Tibial nerve (tissue), 4 donors: ENCODE data around the gene PC. TPM values are rescaled to one million over a fixed set of nuclear protein-coding genes. Genes with fewer than 3 reads are reported as not detected.
A peak's percentile ranks its signal among the peaks of the same experiment; 100 is the strongest.
"Not testable (repeated sequence)": the region's sequence is repeated elsewhere in the genome, so short reads cannot be mapped to it uniquely, and the experiment has no call there.

ENCODE experiments used
- DNase-seq, 2 donors: peaks; one replicate each; pipeline ENCODE4 v3.0.0-alpha.2; 2019; ENCODE audit warnings: low spot score in 2 of 2
- H3K27ac ChIP-seq, 4 donors: fragments of 200-600 bp; sonication (generic) in 3 of 4; one replicate each; pipeline ENCODE4 v1.5.1; 2017 to 2019; ENCODE audit warnings: mild to moderate bottlenecking in 1 of 4
- H3K27me3 ChIP-seq, 2 donors: fragments of 200-600 bp; sonication (generic) in 1 of 2; one replicate each; pipeline versions ENCODE4 v1.5.1 to v1.6.0; 2017 to 2019
- H3K36me3 ChIP-seq, 3 donors: fragments of 200-600 bp; sonication (generic); one replicate each; pipeline ENCODE4 v1.5.1; 2018 to 2019
- H3K4me1 ChIP-seq, 4 donors: fragments of 200-600 bp; sonication (generic) in 3 of 4; one replicate each; pipeline ENCODE4 v1.5.1; 2017 to 2019
- H3K4me3 ChIP-seq, 4 donors: fragments of 200-600 bp; sonication (generic) in 3 of 4; one replicate each; pipeline ENCODE4 v1.5.1; 2017 to 2019; ENCODE audit warnings: mild to moderate bottlenecking in 1 of 4, moderate library complexity in 1 of 4
- H3K9me3 ChIP-seq, 4 donors: fragments of 200-600 bp; sonication (generic) in 3 of 4; one replicate each; pipeline ENCODE4 v1.5.1; 2017 to 2019
- EP300 ChIP-seq, 2 donors: sonication (generic); formaldehyde crosslinking; IDR thresholded peaks; one replicate each; pipeline ENCODE4 v1.6.1; 2017; ENCODE audit warnings: antibody characterized with exemption in 2 of 2, mild to moderate bottlenecking in 1 of 2
- POLR2A ChIP-seq, 2 donors: fragments of 450-650 bp; IDR thresholded peaks; one replicate each; pipeline ENCODE4 v1.6.1; 2017; ENCODE audit warnings: antibody characterized with exemption in 2 of 2, mild to moderate bottlenecking in 2 of 2, moderate library complexity in 2 of 2
- WGBS, 2 donors: methylation state at CpG; one replicate each; pipeline ENCODE4 v1.1.5; 2018; 5-methylcytosine and 5-hydroxymethylcytosine counted together
- small RNA-seq: library from RNA; depleted of rRNA; stranded (forward); fragments of <200 nt; gene quantifications from one replicate; pipeline ENCODE3, GENCODE V24; 2016
- total RNA-seq, 4 donors: library from RNA; depleted of rRNA; stranded (reverse); fragments of >200 nt; gene quantifications; one replicate each; pipeline ENCODE4 v1.1.0, GENCODE V29; 2016
- TF ChIP-seq, protein P1 (sequence below), 5 experiments: fragments of 200-600 bp in 3 of 5; fragments of 450-650 bp in 2 of 5; sonication (generic) in 3 of 5; IDR thresholded peaks; one replicate each; pipeline ENCODE4 v1.5.1; 2016 to 2019; ENCODE audit warnings: antibody characterized with exemption in 5 of 5, mild to moderate bottlenecking in 3 of 5, moderate library complexity in 2 of 5

The PC gene
- total RNA-seq, 4 donors from 2014 or later, result 82.5 to 135 (median 90.2) TPM

- H3K4me3 ChIP-seq, result no peak overlapping the region
- no peaks in the 10 kb centered on the region for H3K9me3 ChIP-seq
- no peaks in the 10 kb centered on the region for H3K27me3 ChIP-seq
- no peak for DNase-seq
- peaks cover 0 to 24% (median 0%) of the 10 kb centered on the region in 3 donors for H3K36me3 ChIP-seq
- 88 to 95% methylated on average over 5 of the region's 5 CpGs for WGBS, 2 donors
- H3K4me1 ChIP-seq, result no peaks in the 10 kb centered on the region
- no peak overlapping the region for H3K27ac ChIP-seq
- TF ChIP-seq POLR2A (IDR thresholded peaks at IDR 0.05) (no peak), EP300 (IDR thresholded peaks at IDR 0.05) (no peak)
- TF ChIP-seq, protein P1, sequence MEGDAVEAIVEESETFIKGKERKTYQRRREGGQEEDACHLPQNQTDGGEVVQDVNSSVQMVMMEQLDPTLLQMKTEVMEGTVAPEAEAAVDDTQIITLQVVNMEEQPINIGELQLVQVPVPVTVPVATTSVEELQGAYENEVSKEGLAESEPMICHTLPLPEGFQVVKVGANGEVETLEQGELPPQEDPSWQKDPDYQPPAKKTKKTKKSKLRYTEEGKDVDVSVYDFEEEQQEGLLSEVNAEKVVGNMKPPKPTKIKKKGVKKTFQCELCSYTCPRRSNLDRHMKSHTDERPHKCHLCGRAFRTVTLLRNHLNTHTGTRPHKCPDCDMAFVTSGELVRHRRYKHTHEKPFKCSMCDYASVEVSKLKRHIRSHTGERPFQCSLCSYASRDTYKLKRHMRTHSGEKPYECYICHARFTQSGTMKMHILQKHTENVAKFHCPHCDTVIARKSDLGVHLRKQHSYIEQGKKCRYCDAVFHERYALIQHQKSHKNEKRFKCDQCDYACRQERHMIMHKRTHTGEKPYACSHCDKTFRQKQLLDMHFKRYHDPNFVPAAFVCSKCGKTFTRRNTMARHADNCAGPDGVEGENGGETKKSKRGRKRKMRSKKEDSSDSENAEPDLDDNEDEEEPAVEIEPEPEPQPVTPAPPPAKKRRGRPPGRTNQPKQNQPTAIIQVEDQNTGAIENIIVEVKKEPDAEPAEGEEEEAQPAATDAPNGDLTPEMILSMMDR (IDR thresholded peaks at IDR 0.05), result no peak
Measured at GRCh38 chr11:66814678-66815077, 143.5 kb downstream of the PC start.

DNA sequence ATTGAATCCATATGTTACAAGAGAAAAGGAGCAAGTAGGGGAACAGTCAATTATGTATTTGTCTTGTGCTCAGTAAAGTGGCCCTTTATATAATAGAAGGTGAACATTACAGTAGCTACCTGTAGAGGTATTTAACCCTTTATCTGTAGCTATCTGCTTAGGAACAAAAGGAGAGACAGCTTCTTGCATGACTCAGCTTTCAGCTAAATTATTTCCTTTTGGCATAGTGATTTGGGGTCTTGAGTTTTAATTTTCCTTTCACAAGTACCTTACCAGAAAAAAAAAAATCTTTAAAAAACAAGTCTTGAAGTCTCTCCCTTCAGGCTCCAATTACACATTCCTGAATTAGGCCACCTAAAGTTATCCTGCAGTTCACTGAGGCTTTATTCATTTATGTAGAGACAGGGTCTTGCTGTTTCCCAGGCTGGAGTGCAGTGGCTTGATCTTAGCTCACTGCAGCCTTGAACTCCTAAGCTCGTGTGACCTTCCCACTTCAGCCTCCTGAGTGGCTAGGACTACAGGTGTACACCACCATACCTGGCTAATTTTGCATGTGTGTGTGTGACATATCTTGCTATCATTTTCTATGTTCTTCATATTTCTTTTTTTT, 147.5 kb downstream of the PC start:
- H3K27me3 ChIP-seq, result no peaks in the 10 kb centered on the region
- peaks cover 0 to 17% (median 0%) of the 10 kb centered on the region in 3 donors for H3K36me3 ChIP-seq
- DNase-seq, result no peak
- H3K4me1 ChIP-seq, result no peaks in the 10 kb centered on the region
- no peaks in the 10 kb centered on the region for H3K9me3 ChIP-seq
- TF ChIP-seq, protein P1 (IDR thresholded peaks at IDR 0.05), result no peak
- TF ChIP-seq POLR2A (IDR thresholded peaks at IDR 0.05) (no peak), EP300 (IDR thresholded peaks at IDR 0.05) (no peak)
- 95 to 100% methylated on average over 1 of the region's 1 CpG for WGBS, 2 donors
- no peak overlapping the region for H3K4me3 ChIP-seq
- H3K27ac ChIP-seq, result no peak overlapping the region

GRCh38 chr11:66809592-66809991, 148.6 kb downstream of the PC start:
- TF ChIP-seq POLR2A (IDR thresholded peaks at IDR 0.05) (no peak), EP300 (IDR thresholded peaks at IDR 0.05) (no peak)
- Histone ChIP-seq H3K4me1 (no peaks in the 10 kb centered on the region), H3K9me3 (no peaks in the 10 kb centered on the region), H3K27ac (no peak overlapping the region), H3K4me3 (no peak overlapping the region), H3K27me3 (no peaks in the 10 kb centered on the region), H3K36me3 (peaks cover 0 to 27% (median 0%) of the 10 kb centered on the region in 3 donors)
- 92 to 94% methylated on average over 3 of the region's 3 CpGs for WGBS, 2 donors
- no peak for DNase-seq

GRCh38 chr11:66800720-66801428, 157.3 kb downstream of the PC start:
- no peak for TF ChIP-seq POLR2A (IDR thresholded peaks at IDR 0.05)
- TF ChIP-seq EP300 (IDR thresholded peaks at IDR 0.05), result no peak
- TF ChIP-seq, protein P1 (IDR thresholded peaks at IDR 0.05), result no peak
- DNase-seq, result no peak
- Histone ChIP-seq H3K4me1 (no peaks in the 10 kb centered on the region), H3K27me3 (no peaks in the 10 kb centered on the region), H3K4me3 (no peak overlapping the region), H3K27ac (peak overlapping the region in 1 of 4 donors; percentile 20), H3K36me3 (peaks cover 0 to 10% (median 0%) of the 10 kb centered on the region in 3 donors), H3K9me3 (no peaks in the 10 kb centered on the region)
- 83% methylated on average over 5 of the region's 5 CpGs for WGBS, 2 donors

DNA sequence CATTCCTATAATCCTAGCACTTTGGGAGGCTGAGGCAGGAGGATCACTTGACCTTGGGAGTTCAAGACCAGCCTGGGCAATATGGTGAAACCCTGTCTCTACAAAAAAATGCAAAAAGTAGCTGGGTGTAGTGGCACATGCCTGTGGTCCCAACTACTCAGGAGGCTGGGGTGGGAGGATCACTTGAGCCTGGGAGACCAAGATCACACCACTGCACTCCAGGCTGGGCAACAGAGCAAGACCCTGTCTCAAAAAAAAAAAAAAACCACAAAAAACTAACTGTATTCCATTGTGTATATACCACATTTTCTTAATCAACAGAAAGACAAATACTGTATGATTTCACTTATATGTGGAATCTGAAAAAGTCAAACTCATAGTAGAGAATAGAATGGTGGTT, 158.4 kb downstream of the PC start:
- H3K27me3 ChIP-seq, H3K27ac ChIP-seq, DNase-seq, H3K4me1 ChIP-seq, H3K9me3 ChIP-seq, H3K4me3 ChIP-seq, H3K36me3 ChIP-seq: not testable (repeated sequence)

Small RNAs within 50 kb of the gene (small RNA-seq; reads per million reads assigned to genes)
- not detected for gene MIR3163
- gene RNU7-23P, result not detected

Other genes with a start within 250 kb of the PC start
- gene SPTBN2, start 229.2 kb downstream of the PC start, total RNA-seq, result 10 to 100 TPM in 2 of 4 donors, 1 to 10 TPM in 2; 3.1 to 18.3 (median 8.5) TPM
- 10 to 100 TPM; 18.1 to 25.8 (median 20.9) TPM for gene RCE1, start 114.9 kb downstream of the PC start, total RNA-seq
- 10 to 100 TPM in 3 of 4 donors, 1 to 10 TPM in 1; 9.4 to 17.1 (median 14.0) TPM for gene LRFN4, start 101.3 kb downstream of the PC start, total RNA-seq
- not detected for gene C11orf86, start 16.9 kb upstream of the PC start, total RNA-seq
- 1 to 10 TPM in 1 of 4 donors, under 1 TPM in 2, not detected in 1; 0.20 to 2.4 (median 0.66) TPM for gene SYT12, start 64.8 kb upstream of the PC start, total RNA-seq
- gene RHOD, start 98.5 kb upstream of the PC start, total RNA-seq, result 10 to 100 TPM; 15.9 to 30.8 (median 24.4) TPM
- gene KDM2A, start 160.9 kb upstream of the PC start, total RNA-seq, result 100 to 1,000 TPM in 1 of 4 donors, 10 to 100 TPM in 3; 40.9 to 106 (median 67.4) TPM